HG03135 (cell line): ENCODE data around the gene RRAS.

Source experiments
- ATAC-seq: cut with Tn5 transposase; IDR thresholded peaks from one replicate; pipeline ENCODE4 v1.9.1; 2021; ENCODE audit warnings: mild to moderate bottlenecking, moderate library complexity; ENCODE audit not compliant: unreplicated experiment

The RRAS gene

DNA sequence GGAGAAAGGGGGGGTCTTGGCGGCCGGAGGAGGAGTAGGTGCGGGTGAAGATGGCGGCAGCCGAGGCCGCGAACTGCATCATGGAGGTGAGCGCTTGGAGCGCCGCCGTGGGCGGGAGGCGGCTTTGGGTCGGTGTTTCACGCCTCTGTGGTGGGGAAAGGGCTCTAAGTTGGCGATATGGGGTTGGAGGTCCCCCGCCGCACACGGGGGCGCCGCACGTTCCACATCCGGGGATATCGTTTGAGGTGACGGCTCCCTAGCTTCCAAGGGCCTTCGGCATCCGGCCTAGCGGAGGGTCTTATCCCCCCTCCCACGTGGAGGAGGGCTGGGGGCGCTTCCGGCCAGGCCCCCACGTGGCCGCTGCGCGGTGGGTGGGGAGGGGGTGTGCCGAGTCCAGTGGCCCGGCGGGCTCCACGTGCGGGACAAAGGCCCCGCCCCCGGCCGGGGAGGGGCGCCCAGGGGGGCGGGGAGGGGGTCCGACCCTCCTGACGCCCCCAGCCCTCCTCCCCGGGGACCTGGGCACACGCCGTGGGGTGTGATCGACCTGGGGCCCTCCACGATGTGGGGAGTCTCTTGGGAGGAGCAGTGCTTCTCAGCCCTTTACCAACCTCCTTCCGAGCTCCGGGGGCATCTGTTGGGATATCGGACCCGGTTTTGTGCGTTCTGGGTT is 37.4 kb upstream of the RRAS start, which contains the start of gene PRMT1:
PRMT1 (plus strand) TSS at position 41 of the 670 bp plus-strand sequence; CDS start at position 51, 10 bp downstream.
- ATAC-seq, result no peak

DNA sequence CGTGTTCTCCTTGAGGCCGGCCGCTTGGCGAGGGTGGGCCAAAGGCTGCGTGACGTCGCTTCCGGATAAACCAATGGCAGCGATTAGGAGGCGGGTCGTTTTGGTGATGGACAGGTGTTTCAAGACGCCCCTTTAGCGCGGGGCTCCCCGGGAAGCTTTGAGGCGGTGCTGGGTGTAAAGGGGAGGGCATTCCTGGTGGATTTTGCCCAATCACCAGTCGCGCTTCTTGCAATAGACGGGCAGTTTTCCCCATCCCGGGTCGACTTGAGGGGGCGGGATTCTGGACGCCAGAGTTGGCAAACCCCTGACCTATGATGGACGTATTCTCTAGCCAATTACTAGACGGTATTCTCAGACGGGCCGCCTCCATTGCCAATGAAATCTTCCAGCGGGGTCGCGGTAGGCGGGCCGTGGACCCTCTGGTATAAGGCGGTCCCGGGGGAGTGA is 36.9 kb upstream of the RRAS start:
- peak; percentile 60 for ATAC-seq

GRCh38 chr19:49676136-49676783 is 36.3 kb upstream of the RRAS start:
- peak; percentile 22 for ATAC-seq

- ATAC-seq, result no peak
These were observed 32.4 kb upstream of the RRAS start for GRCh38 chr19:49672131-49672919.

DNA sequence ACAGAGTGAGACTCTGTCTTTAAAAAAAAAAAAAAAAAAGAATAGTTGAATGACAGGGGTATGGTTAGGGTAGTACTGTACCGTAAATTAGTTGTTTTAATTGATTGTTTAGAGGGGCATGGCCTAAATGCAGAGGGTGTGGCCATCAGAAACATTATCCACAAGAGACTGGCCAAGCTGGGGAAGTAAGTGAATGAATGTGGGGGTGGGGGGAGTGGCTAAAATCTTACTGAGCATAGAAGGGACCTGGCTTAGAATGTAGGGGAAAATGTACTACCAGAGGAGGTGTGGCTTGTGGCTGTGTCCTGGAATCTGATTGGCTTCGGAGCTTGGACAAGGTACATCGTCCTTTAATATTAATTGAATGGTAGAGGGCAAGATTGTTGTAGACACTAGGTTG is 29.6 kb upstream of the RRAS start:
- ATAC-seq, result no peak

GRCh38 chr19:49667473-49667872 is 27.5 kb upstream of the RRAS start:
- ATAC-seq, result no peak

DNA sequence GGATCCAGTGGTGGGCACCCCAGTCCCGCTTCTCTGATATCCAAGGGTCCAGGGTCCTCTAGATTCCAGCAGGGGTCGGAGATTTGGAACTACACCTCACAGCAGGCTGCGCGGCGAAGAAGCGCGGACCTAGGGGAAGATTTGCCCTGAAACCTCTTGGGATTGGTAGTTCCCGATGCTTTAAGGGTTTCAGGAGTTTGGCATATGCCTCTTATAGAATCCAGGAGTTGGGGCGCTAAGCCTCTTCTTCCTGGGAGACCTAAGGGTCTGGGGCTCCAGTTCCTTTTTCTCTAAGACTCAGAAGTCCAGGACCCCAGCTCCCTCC is 26.1 kb upstream of the RRAS start:
- ATAC-seq, result no peak

GRCh38 chr19:49665351-49666119 is 25.6 kb upstream of the RRAS start, which contains the start of the genes BCL2L12 and IRF3:
BCL2L12 (plus strand) TSS chr19:49665933; CDS start chr19:49666693, 760 bp downstream.
IRF3 (minus strand) TSS chr19:49665857; CDS start chr19:49664838, 1,019 bp downstream.
- peak; percentile 68 for ATAC-seq

GRCh38 chr19:49665036-49665350 is 25.1 kb upstream of the RRAS start:
- no peak for ATAC-seq

GRCh38 chr19:49664171-49665035 is 24.5 kb upstream of the RRAS start:
- peak; percentile 33 for ATAC-seq

DNA sequence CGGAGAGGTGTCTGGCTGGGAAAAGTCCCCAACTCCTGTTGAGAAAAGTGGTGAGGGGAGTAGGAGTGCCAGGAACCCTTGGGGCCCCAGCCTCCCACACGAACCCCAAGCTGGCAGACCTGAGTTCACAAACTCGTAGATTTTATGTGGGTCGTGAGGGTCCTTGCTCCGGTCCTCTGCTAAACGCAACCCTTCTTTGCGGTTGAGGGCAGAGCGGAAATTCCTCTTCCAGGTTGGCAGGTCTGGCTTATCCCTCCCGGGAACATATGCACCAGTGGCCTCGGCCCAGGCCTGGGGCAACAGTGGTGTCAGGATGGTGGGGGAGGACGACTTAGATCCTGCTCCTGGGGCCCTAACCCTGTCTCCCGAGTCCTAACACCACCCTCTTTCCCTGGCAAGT is 23.3 kb upstream of the RRAS start:
- ATAC-seq, result no peak

GRCh38 chr19:49662011-49662410 is 22.1 kb upstream of the RRAS start:
- ATAC-seq, result no peak

GRCh38 chr19:49660338-49660961 is 20.5 kb upstream of the RRAS start:
- ATAC-seq, result no peak

GRCh38 chr19:49658566-49659442 is 18.9 kb upstream of the RRAS start:
- no peak for ATAC-seq

DNA sequence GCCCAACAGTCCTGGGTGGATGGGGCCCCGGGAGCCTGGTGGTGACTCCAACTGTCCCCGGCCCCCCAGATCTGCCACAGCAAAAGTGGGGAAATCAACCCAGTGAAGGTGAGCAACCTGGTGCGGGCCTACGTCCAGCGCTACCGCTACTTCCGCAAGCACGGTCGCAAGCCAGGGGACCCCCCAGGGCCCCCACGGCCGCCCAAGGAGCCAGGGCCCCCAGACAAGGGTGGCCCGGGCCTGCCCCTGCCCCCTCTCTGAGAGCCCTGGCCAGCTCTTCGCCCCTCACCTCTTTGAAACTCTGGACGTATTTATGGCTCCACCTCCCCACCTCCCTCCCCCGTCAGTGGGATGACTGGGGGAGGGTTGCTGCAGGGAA is 18.2 kb upstream of the RRAS start:
- ATAC-seq, result no peak

- no peak for ATAC-seq
These were observed 17.7 kb upstream of the RRAS start for GRCh38 chr19:49657493-49658138.

DNA sequence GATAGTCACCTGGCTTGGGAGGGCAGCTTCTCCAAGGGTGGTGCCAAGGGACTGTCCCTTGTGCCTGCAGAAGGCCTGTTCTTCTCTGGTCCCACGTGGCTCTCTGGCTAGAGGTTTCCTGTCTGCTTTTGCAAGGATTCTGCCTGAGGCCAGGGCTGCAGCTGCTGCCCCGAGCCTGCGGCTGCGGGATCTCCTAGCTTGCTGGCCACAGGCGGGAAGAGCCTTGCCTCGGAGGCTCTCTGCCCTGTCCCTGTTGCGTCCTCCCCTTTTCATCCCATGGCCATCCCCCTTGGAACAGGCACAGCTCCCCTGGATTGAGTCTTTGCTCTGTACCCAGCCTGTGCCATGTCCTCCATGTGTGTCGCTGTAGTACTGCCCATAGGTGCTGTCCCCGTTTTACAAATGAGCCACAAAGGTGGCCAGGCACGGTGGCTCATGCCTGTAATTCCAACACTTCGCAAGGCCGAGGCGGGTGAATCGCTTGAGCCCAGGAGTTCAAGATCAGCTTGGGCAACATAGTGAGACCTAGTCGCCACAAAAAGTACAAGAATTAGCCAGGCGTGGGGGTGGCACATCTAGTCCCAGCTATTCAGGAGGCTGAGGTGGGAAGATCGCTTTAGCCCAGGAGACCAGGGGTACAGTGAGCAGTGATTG is 16.6 kb upstream of the RRAS start:
- no peak for ATAC-seq
